ENCODE results near the gene RPSA. TPM values are rescaled to one million over a fixed set of nuclear protein-coding genes. Genes with fewer than 3 reads are reported as not detected.

Gene RPSA
- total RNA-seq, 1 experiment from 2014 or later = 1,984 TPM

DNA sequence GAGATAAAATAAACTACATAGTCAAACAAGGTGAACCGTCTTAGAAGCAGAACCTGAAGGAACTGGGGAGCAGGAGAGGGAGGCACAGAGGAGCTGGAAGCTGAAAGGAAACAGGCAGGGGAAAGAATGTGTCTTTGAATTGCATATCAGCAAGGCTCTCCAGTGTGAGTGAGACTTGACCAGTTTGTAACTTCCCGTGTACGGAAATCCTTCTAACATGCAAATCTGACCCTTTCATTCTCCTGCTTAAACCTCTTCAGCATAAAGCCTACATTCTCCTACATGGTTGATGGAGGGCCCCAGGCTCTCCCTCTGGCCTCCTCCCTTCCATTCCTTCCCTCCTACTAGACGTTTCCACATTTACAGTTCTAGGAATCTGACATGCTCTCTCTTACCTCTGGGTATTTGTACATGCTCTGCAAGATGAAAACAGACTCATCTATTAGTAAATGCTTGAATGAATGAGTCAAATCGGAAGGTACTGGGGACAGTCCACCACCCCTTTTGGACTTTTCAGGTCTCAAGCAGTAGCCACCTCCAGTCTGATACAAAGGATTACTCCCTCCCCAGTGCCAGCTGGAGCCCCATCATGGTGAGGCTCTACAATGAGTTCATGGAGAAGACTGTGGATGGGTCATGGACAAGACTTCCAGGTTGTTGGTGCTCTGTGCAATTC, 29.4 kb upstream of the RPSA start:
- intact Hi-C loops (cut with micrococcal nuclease) = loop anchor here (5.0 kb wide), 1 partner anchor 85 kb away; no protein-coding TSS in a partner anchor
- no peak overlapping the region for H3K4me3 Mint-ChIP-seq (ENCODE audit: unreplicated experiment)
- CTCF ChIA-PET = interaction anchor here (0.6 to 10.8 kb wide), 15 partner anchors 16 to 283 kb away, joined by 3 to 83 read pairs (median 3); no protein-coding TSS in a partner anchor

DNA sequence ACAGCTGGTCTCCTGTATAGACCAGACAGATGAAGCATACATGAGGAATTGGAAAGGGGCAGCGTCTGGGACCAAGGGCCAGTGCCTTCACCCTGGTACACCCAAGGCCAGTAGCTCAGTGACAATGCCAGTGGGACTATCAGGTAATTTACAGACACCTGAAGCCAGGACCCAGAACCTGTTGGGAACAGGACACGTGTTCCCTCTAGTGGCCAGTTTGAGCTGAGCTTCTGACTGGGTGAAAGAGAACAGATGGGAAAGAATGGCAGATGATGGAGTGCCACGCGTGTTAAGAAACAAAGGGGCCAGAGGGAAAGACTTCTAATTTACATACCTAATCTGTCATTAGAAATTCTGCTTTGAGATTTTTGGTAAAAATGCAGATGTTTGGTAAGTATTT, 28.4 kb upstream of the RPSA start:
- no TSS peak for BruUV-seq (replicated peaks)
- ChIA-PET POLR2A (interaction anchor here (1.1 kb wide), 1 partner anchor 186 kb away, joined by 3 read pairs; the partner anchor contains the start of gene XIRP1), CTCF (interaction anchor here (0.6 to 10.8 kb wide), 26 partner anchors 8 to 284 kb away, joined by 3 to 83 read pairs (median 3); partner anchors contain the start of gene XIRP1)
- intact Hi-C loops (cut with micrococcal nuclease) = loop anchor here (5.0 kb wide), 1 partner anchor 86 kb away; no protein-coding TSS in a partner anchor
- Mint-ChIP-seq H3K4me3 (ENCODE audit: unreplicated experiment) (no peak overlapping the region), H3K27me3 (ENCODE audit: insufficient read depth, unreplicated experiment) (no peaks in the 10 kb centered on the region), H3K27ac (ENCODE audit: low read depth, unreplicated experiment) (no peak overlapping the region), H3K9me3 (ENCODE audit: unreplicated experiment) (no peaks in the 10 kb centered on the region), H3K36me3 (ENCODE audit: insufficient read depth, unreplicated experiment) (no peaks in the 10 kb centered on the region), H3K4me1 (ENCODE audit: insufficient read depth, unreplicated experiment) (peaks cover 2% of the 10 kb centered on the region)
- TF ChIP-seq, protein P1, sequence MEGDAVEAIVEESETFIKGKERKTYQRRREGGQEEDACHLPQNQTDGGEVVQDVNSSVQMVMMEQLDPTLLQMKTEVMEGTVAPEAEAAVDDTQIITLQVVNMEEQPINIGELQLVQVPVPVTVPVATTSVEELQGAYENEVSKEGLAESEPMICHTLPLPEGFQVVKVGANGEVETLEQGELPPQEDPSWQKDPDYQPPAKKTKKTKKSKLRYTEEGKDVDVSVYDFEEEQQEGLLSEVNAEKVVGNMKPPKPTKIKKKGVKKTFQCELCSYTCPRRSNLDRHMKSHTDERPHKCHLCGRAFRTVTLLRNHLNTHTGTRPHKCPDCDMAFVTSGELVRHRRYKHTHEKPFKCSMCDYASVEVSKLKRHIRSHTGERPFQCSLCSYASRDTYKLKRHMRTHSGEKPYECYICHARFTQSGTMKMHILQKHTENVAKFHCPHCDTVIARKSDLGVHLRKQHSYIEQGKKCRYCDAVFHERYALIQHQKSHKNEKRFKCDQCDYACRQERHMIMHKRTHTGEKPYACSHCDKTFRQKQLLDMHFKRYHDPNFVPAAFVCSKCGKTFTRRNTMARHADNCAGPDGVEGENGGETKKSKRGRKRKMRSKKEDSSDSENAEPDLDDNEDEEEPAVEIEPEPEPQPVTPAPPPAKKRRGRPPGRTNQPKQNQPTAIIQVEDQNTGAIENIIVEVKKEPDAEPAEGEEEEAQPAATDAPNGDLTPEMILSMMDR (IDR thresholded peaks at IDR 0.05; ENCODE audit: unreplicated experiment) = peak; percentile 77
- DNase-seq (ENCODE audit: unreplicated experiment) = peak; percentile 67

More for the DNA sequence above, 29.4 kb upstream of the RPSA start:
- Mint-ChIP-seq H3K27me3 (ENCODE audit: insufficient read depth, unreplicated experiment) (no peaks in the 10 kb centered on the region), H3K36me3 (ENCODE audit: insufficient read depth, unreplicated experiment) (no peaks in the 10 kb centered on the region), H3K9me3 (ENCODE audit: unreplicated experiment) (no peaks in the 10 kb centered on the region), H3K4me1 (ENCODE audit: insufficient read depth, unreplicated experiment) (peaks cover 5% of the 10 kb centered on the region), H3K27ac (ENCODE audit: low read depth, unreplicated experiment) (no peak overlapping the region)
- DNase-seq (ENCODE audit: unreplicated experiment) = no peak
- POLR2A ChIA-PET = interaction anchor here (0.5 to 1.1 kb wide), 2 partner anchors 185 to 326 kb away, joined by 3 read pairs; partner anchors contain the start of gene XIRP1
- TF ChIP-seq, protein P1 (IDR thresholded peaks at IDR 0.05; ENCODE audit: unreplicated experiment) = no peak
- BruUV-seq (replicated peaks) = no TSS peak

DNA sequence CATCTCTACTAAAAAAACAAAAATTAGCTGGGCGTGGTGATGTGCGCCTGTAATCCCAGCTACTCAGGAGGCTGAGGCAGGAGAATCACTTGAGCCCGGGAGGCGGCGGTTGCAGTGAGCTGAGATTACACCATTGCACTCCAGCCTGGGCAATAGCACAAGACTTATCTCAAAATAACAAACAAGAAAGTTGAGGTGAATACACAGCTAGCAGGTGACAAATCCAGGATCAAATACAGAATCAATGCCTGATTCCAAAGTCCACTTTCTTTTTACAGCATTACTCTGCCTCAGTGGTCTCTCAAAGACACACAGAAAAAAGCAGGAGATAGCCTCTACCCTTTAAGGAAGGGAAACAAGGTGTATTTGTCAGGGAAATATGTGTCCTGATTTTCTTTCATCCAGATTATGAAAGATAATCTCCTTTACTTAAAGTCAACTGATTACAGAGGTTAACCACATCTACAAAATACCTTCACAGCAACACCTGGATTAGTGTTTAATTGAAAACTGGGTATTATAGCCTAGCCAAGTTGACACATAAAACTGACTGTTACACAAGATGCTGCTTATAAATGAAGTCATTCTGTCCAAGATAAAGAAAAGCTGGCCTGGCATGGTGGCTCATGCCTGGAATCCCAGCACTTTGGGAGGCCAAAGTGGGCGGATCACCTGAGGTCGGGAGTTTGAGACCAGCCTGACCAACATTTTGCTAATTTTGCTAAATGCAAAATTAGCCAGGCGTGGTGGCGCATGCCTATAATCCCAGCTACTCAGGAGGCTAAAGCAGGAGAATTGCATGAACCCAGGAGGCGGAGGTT, 27.4 kb upstream of the RPSA start:
- H3K4me3 Mint-ChIP-seq (ENCODE audit: unreplicated experiment) = no peak overlapping the region
- H3K9me3 Mint-ChIP-seq (ENCODE audit: unreplicated experiment) = no peaks in the 10 kb centered on the region
- TF ChIP-seq, protein P1 (IDR thresholded peaks at IDR 0.05; ENCODE audit: unreplicated experiment) = no peak
- ChIA-PET CTCF (interaction anchor here (0.5 to 10.8 kb wide), 14 partner anchors 10 to 190 kb away, joined by 3 to 83 read pairs (median 4); no protein-coding TSS in a partner anchor), POLR2A (no interaction called here)
- no TSS peak for BruUV-seq (replicated peaks)
- intact Hi-C loops (cut with micrococcal nuclease) = loop anchor here (5.0 kb wide), 1 partner anchor 87 kb away; no protein-coding TSS in a partner anchor
- no peaks in the 10 kb centered on the region for H3K4me1 Mint-ChIP-seq (ENCODE audit: insufficient read depth, unreplicated experiment)
- H3K27ac Mint-ChIP-seq (ENCODE audit: low read depth, unreplicated experiment) = no peak overlapping the region
- DNase-seq (ENCODE audit: unreplicated experiment) = no peak
- H3K27me3 Mint-ChIP-seq (ENCODE audit: insufficient read depth, unreplicated experiment) = no peaks in the 10 kb centered on the region
- H3K36me3 Mint-ChIP-seq (ENCODE audit: insufficient read depth, unreplicated experiment) = no peaks in the 10 kb centered on the region

DNA sequence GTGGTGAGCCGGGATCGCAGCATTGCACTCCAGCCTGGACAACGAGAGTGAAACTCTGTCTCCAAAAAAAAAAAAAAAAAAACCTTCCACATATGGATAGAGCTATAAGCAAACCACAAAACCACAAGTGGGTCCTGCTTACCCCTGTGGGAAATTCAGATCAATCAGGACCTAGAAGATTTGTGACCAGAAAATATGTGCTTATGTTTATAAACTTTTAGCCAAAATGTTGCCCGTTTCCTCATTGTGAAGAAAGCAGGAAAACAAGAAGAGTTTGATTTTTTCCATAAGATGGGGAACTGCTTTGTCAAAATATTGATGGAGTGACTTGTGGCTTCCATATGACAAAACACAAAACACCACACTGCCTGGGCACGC, 26.8 kb upstream of the RPSA start:
- intact Hi-C loops (cut with micrococcal nuclease) = loop anchor here (5.0 to 10.0 kb wide), 2 partner anchors 87 to 195 kb away; no protein-coding TSS in a partner anchor
- CTCF ChIA-PET = interaction anchor here (0.6 to 10.8 kb wide), 2 partner anchors 88 to 190 kb away, joined by 3 to 83 read pairs; no protein-coding TSS in a partner anchor

More for the DNA sequence above, 26.8 kb upstream of the RPSA start:
- H3K9me3 Mint-ChIP-seq (ENCODE audit: unreplicated experiment) = no peaks in the 10 kb centered on the region
- no peak overlapping the region for H3K27ac Mint-ChIP-seq (ENCODE audit: low read depth, unreplicated experiment)
- no peak overlapping the region for H3K4me3 Mint-ChIP-seq (ENCODE audit: unreplicated experiment)
- H3K27me3 Mint-ChIP-seq (ENCODE audit: insufficient read depth, unreplicated experiment) = no peaks in the 10 kb centered on the region
- no peaks in the 10 kb centered on the region for H3K4me1 Mint-ChIP-seq (ENCODE audit: insufficient read depth, unreplicated experiment)
- no TSS peak for BruUV-seq (replicated peaks)
- TF ChIP-seq, protein P1 (IDR thresholded peaks at IDR 0.05; ENCODE audit: unreplicated experiment) = no peak
- POLR2A ChIA-PET = no interaction called here
- no peak for DNase-seq (ENCODE audit: unreplicated experiment)
- no peaks in the 10 kb centered on the region for H3K36me3 Mint-ChIP-seq (ENCODE audit: insufficient read depth, unreplicated experiment)
